PC-3 (cell line): ENCODE data around the gene PLXNC1. TPM values are rescaled to one million over a fixed set of nuclear protein-coding genes. Genes with fewer than 3 reads are reported as not detected.

Source experiments
- ATAC-seq: fragments of 200-7000 bp; cut with Tn5 transposase; 2 replicates; pipeline ENCODE4 v1.9.1; 2020; ENCODE audit warnings: mild to moderate bottlenecking, moderate library complexity
- BruUV-seq: library from RNA; stranded (reverse); fragments of 400-500 nt; replicated peaks from 2 replicates; lab custom pipeline; 2021; lab: Mats Ljungman, UMichigan
- CTCF ChIA-PET: fragments of 300-600 bp; sonication (Branson Sonifier 250); formaldehyde crosslinking; loops from one replicate; lab custom pipeline; 2022; ENCODE audit warnings: antibody characterized with exemption; lab: Charles Lee
- POLR2A ChIA-PET: fragments of 300-600 bp; sonication (Branson Sonifier 250); formaldehyde crosslinking; loops from one replicate; lab custom pipeline; 2022; ENCODE audit warnings: antibody characterized with exemption; ENCODE audit not compliant: unreplicated experiment; lab: Charles Lee
- DNase-seq: peaks from one replicate; pipeline ENCODE4 v3.0.0-alpha.2; 2015
- H2AFZ ChIP-seq: fragments of 300-600 bp; sonication (generic); 2 replicates; pipeline ENCODE4 v1.6.0; 2016; ENCODE audit warnings: antibody characterized with exemption, low read length
- H3F3A ChIP-seq: fragments of 300-600 bp; sonication (generic); one replicate; pipeline ENCODE4 v1.6.0; 2017; ENCODE audit warnings: antibody characterized with exemption, low read length, control low read depth, mild to moderate bottlenecking; ENCODE audit not compliant: unreplicated experiment
- H3K27ac ChIP-seq: fragments of 300-600 bp; sonication (generic); 2 replicates; pipeline ENCODE4 v1.5.1; 2016; ENCODE audit warnings: mild to moderate bottlenecking, low read length
- H3K27me3 ChIP-seq: fragments of 300-600 bp; sonication (generic); 2 replicates; pipeline ENCODE4 v1.6.1; 2016; ENCODE audit warnings: low read length, mixed read lengths
- H3K36me3 ChIP-seq: fragments of 300-600 bp; sonication (generic); 2 replicates; pipeline ENCODE4 v1.6.1; 2016; ENCODE audit warnings: low read depth, mixed run types, low read length, mixed read lengths
- H3K4me1 ChIP-seq: fragments of 300-600 bp; sonication (generic); 2 replicates; pipeline ENCODE4 v1.5.1; 2016; ENCODE audit warnings: low read length; ENCODE audit not compliant: insufficient read depth
- H3K4me2 ChIP-seq: fragments of 300-600 bp; sonication (generic); 2 replicates; pipeline ENCODE4 v1.6.0; 2016; ENCODE audit warnings: low read length
- H3K4me3 ChIP-seq: fragments of 300-600 bp; sonication (generic); 2 replicates; pipeline ENCODE4 v1.5.1; 2016; ENCODE audit warnings: mild to moderate bottlenecking, low read length, mixed read lengths
- H3K79me2 ChIP-seq: fragments of 300-600 bp; sonication (generic); 2 replicates; pipeline ENCODE4 v1.6.1; 2017; ENCODE audit warnings: low read length, mixed read lengths
- H3K9ac ChIP-seq: fragments of 300-600 bp; sonication (generic); 2 replicates; pipeline ENCODE4 v1.6.0; 2016; ENCODE audit warnings: mild to moderate bottlenecking, low read length
- H3K9me2 ChIP-seq: fragments of 300-600 bp; sonication (generic); replicated peaks from 2 replicates; pipeline ENCODE4 v1.6.1; 2016; ENCODE audit warnings: mixed run types, low read length, mixed read lengths
- H3K9me3 ChIP-seq: fragments of 300-600 bp; sonication (generic); 2 replicates; pipeline ENCODE4 v1.6.1; 2016; ENCODE audit warnings: low read length, mixed read lengths
- H4K20me1 ChIP-seq: fragments of 300-600 bp; sonication (generic); 2 replicates; pipeline ENCODE4 v1.6.1; 2016; ENCODE audit warnings: low read length, mixed read lengths
- EZH2 ChIP-seq: fragments of 300-600 bp; sonication (generic); IDR thresholded peaks from one replicate; pipeline ENCODE4 v1.6.1; 2017; ENCODE audit warnings: antibody characterized with exemption, mild to moderate bottlenecking, low read length; ENCODE audit not compliant: unreplicated experiment
- EZH2phosphoT487 ChIP-seq: fragments of 300-600 bp; sonication (generic); IDR thresholded peaks from 2 replicates; pipeline ENCODE4 v1.6.1; 2018; ENCODE audit warnings: mild to moderate bottlenecking, antibody characterized with exemption, low read length, borderline replicate concordance
- intact Hi-C: fragments of 100-400 bp; cut with micrococcal nuclease; formaldehyde crosslinking; loops from 2 replicates; pipeline ENCODE4 v1.9.0; 2023
- total RNA-seq: library from RNA; depleted of rRNA; stranded (reverse); fragments of >200 nt; gene quantifications from 2 replicates; pipeline ENCODE4 v1.2.3, GENCODE V29; 2014
- TF ChIP-seq, protein P1 (sequence below): fragments of 300-600 bp; sonication (generic); conservative IDR thresholded peaks from 2 replicates; pipeline ENCODE4 v1.5.1; 2017; ENCODE audit warnings: antibody characterized with exemption, low read depth, mild to moderate bottlenecking, low read length

Gene PLXNC1
- total RNA-seq, 1 experiment from 2014 or later = 0.15 TPM

DNA sequence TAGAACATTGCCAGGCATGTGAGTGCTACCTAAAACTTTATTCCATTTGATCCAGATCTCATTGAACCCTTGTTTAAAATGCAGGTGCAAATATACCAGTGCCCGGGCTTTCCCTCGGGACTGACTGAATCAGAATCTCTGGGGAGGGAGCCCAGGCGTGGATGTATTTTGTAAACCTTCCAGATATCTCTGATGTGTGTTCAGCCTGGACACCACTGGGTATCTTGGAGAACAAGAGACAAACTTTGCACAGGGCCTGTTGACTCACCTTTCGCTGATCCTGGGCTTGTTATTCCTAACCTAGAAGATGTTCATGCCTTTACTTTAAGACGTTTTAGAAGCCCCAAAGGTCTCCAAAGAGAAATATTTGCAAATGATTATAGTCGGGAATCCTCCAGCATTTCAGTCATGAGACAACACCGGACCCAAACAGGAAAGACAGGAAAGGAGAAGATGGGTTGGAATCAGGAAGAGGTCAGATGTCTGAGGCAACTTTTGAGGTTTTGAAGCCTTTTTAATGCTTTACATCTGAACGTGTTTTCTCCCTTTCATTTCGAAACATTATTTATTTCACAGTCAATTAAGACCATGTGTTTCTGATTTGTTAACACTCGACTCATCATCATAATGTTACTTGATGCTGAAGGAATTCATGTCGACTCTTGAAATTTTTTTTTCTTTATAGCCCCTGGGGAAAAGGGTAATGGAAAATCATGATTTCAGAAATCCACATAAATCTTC is 118.6 kb downstream of the PLXNC1 start:
- Histone ChIP-seq H3K9ac (no peak overlapping the region), H3K27ac (no peak overlapping the region), H3K4me1 (peaks cover 3% of the 10 kb centered on the region; the same call in 1 of the 2 replicates), H4K20me1 (no peaks in the 10 kb centered on the region), H3K9me2 (no peaks in the 10 kb centered on the region), H3F3A (no peaks in the 10 kb centered on the region), H3K27me3 (no peaks in the 10 kb centered on the region), H2AFZ (no peak overlapping the region), H3K36me3 (no peaks in the 10 kb centered on the region), H3K4me3 (no peak overlapping the region), H3K4me2 (no peak overlapping the region), H3K9me3 (no peaks in the 10 kb centered on the region), H3K79me2 (no peaks in the 10 kb centered on the region)
- ChIA-PET POLR2A (no interaction called here), CTCF (no interaction called here)
- no TSS peak for BruUV-seq
- ATAC-seq (no peak), DNase-seq (no peak)
- intact Hi-C loops = no loop called here
- TF ChIP-seq EZH2 = no peak
- no peak for TF ChIP-seq EZH2phosphoT487
- TF ChIP-seq, protein P1, sequence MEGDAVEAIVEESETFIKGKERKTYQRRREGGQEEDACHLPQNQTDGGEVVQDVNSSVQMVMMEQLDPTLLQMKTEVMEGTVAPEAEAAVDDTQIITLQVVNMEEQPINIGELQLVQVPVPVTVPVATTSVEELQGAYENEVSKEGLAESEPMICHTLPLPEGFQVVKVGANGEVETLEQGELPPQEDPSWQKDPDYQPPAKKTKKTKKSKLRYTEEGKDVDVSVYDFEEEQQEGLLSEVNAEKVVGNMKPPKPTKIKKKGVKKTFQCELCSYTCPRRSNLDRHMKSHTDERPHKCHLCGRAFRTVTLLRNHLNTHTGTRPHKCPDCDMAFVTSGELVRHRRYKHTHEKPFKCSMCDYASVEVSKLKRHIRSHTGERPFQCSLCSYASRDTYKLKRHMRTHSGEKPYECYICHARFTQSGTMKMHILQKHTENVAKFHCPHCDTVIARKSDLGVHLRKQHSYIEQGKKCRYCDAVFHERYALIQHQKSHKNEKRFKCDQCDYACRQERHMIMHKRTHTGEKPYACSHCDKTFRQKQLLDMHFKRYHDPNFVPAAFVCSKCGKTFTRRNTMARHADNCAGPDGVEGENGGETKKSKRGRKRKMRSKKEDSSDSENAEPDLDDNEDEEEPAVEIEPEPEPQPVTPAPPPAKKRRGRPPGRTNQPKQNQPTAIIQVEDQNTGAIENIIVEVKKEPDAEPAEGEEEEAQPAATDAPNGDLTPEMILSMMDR = no peak

DNA sequence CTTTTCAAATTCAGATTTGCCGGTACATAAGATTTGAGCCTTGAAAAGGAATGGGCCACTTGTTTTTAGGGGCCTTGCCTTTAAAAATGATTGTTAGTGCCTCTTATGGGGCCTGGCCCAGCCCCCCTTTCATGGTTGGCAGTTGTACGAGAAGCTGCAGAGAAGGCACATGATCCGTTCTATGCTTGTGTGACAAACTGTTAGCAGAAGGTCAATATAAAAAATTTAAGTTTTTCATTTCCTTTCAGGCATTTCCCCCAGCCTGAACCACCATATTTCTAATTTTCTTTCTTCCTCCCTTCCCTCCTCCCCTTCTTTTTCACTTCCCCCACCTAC is 119.1 kb downstream of the PLXNC1 start:
- TF ChIP-seq EZH2phosphoT487 (no peak), EZH2 (no peak)
- TF ChIP-seq, protein P1 = no peak
- H3K79me2 ChIP-seq = no peaks in the 10 kb centered on the region
- no peak overlapping the region for H2AFZ ChIP-seq
- intact Hi-C loops = no loop called here
- no peak overlapping the region for H3K9ac ChIP-seq
- H3K27ac ChIP-seq = no peak overlapping the region
- no peaks in the 10 kb centered on the region for H3K9me2 ChIP-seq
- H3F3A ChIP-seq = no peaks in the 10 kb centered on the region
- no peaks in the 10 kb centered on the region for H4K20me1 ChIP-seq
- ATAC-seq (no peak), DNase-seq (no peak)
- CTCF ChIA-PET = no interaction called here
- POLR2A ChIA-PET = no interaction called here
- H3K4me3 ChIP-seq = no peak overlapping the region
- H3K27me3 ChIP-seq = no peaks in the 10 kb centered on the region
- H3K4me2 ChIP-seq = no peak overlapping the region
- no TSS peak for BruUV-seq
- H3K9me3 ChIP-seq = no peaks in the 10 kb centered on the region
- no peaks in the 10 kb centered on the region for H3K36me3 ChIP-seq
- H3K4me1 ChIP-seq = no peaks in the 10 kb centered on the region

DNA sequence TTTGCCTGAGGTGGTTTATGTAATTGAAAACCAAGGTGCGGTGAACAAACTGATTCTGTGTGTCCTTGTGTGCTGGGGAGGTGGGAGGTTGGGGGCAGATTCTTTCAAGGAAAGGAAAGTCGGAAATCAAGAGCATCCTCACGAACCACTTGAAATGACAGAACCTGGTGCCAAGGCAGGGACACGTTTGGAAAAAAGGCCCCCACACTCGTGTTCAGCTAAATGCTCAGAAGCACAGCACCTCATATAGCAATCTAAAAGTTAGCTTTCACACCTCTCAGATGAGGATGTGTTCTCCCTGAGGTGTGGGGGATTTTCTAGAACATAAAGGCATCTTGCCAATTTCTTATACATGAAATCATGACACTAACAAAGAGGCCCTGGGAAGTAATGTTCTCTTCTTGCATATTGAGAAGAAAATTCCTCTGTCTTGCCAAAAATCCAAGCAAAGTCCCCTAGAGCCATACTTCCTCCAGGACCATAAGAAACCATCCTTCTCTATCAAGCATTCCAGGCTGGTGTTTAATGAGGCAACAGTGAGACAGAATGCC is 119.6 kb downstream of the PLXNC1 start:
- H3K9ac ChIP-seq = no peak overlapping the region
- no peaks in the 10 kb centered on the region for H3K36me3 ChIP-seq
- H4K20me1 ChIP-seq = no peaks in the 10 kb centered on the region
- H3K9me2 ChIP-seq = no peaks in the 10 kb centered on the region
- no peaks in the 10 kb centered on the region for H3K27me3 ChIP-seq
- no peak for TF ChIP-seq EZH2
- TF ChIP-seq, protein P1 = no peak
- TF ChIP-seq EZH2phosphoT487 = no peak
- ATAC-seq (no peak), DNase-seq (no peak)
- no peak overlapping the region for H3K27ac ChIP-seq
- intact Hi-C loops = no loop called here
- no peaks in the 10 kb centered on the region for H3K4me1 ChIP-seq
- no peaks in the 10 kb centered on the region for H3K79me2 ChIP-seq
- no peaks in the 10 kb centered on the region for H3K9me3 ChIP-seq
- no peak overlapping the region for H3K4me2 ChIP-seq
- POLR2A ChIA-PET = no interaction called here
- H2AFZ ChIP-seq = no peak overlapping the region
- no TSS peak for BruUV-seq
- H3K4me3 ChIP-seq = no peak overlapping the region
- H3F3A ChIP-seq = no peaks in the 10 kb centered on the region
- CTCF ChIA-PET = no interaction called here
